Ishikawa (cell line): ENCODE results near the gene PLA2R1.

Source experiments
- CEBPB ChIP-seq: IDR thresholded peaks from 2 replicates; pipeline ENCODE4 v1.6.1; 2012
- CREB1 ChIP-seq: IDR thresholded peaks from 2 replicates; pipeline ENCODE4 v1.6.1; 2012; ENCODE audit warnings: low read depth
- EGR1 ChIP-seq: IDR thresholded peaks from 2 replicates; pipeline ENCODE4 v1.6.1; 2012
- EP300 ChIP-seq: IDR thresholded peaks from 2 replicates; pipeline ENCODE4 v1.6.1; 2012; ENCODE audit warnings: borderline replicate concordance
- FOXM1 ChIP-seq: IDR thresholded peaks from 2 replicates; pipeline ENCODE4 v1.6.1; 2012; ENCODE audit warnings: low read depth, borderline replicate concordance
- NFIC ChIP-seq: IDR thresholded peaks from 2 replicates; pipeline ENCODE4 v1.6.1; 2012
- RAD21 ChIP-seq: IDR thresholded peaks from 2 replicates; pipeline ENCODE4 v1.6.1; 2012; ENCODE audit warnings: low read depth
- REST ChIP-seq: IDR thresholded peaks from 2 replicates; pipeline ENCODE4 v1.6.1; 2012; ENCODE audit warnings: low read depth, mild to moderate bottlenecking
- TAF1 ChIP-seq: IDR thresholded peaks from 2 replicates; pipeline ENCODE4 v1.6.1; 2012; ENCODE audit warnings: low read depth, mild to moderate bottlenecking
- TCF12 ChIP-seq: IDR thresholded peaks from 2 replicates; pipeline ENCODE4 v1.6.1; 2012; ENCODE audit warnings: low read depth
- TEAD4 ChIP-seq: IDR thresholded peaks from 2 replicates; pipeline ENCODE4 v1.6.1; 2012
- YY1 ChIP-seq: IDR thresholded peaks from 2 replicates; pipeline ENCODE4 v1.6.1; 2012; ENCODE audit warnings: low read depth
- ZBTB7A ChIP-seq: IDR thresholded peaks from 2 replicates; pipeline ENCODE4 v1.6.1; 2012; ENCODE audit warnings: low read depth
- TF ChIP-seq, protein P1 (sequence below): IDR thresholded peaks from 2 replicates; pipeline ENCODE4 v1.6.1; 2012
- TF ChIP-seq, protein P2 (sequence below): IDR thresholded peaks from 2 replicates; pipeline ENCODE4 v1.6.1; 2012

The PLA2R1 gene

GRCh38 chr2:159987181-159987580 is 75.2 kb downstream of the PLA2R1 start:
- TF ChIP-seq REST (no peak), FOXM1 (no peak), TEAD4 (no peak), EP300 (no peak), RAD21 (no peak), YY1 (no peak), CEBPB (no peak), CREB1 (no peak)

DNA sequence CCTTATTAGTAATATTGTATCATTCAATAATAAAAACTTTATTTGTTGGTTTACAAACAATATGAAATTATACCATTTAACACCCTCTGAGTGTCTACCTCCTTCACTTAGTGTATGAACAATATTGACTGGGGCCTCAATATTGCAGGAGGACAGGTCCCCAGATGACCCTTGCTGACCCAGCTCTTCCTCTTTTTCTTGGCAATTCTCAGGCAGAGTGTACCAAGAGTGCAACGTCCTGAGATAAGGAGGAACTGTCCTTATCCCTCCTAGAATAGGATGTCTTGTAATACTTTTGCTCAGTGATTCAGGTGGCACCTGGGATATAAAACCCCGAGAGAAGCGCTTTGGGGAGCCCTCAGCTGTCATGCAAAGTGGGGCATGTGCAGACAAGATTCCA is 76.8 kb downstream of the PLA2R1 start:
- TF ChIP-seq TCF12, result no peak
- no peak for TF ChIP-seq REST
- no peak for TF ChIP-seq CREB1
- TF ChIP-seq TAF1, result no peak
- TF ChIP-seq CEBPB, result no peak
- no peak for TF ChIP-seq YY1
- TF ChIP-seq RAD21, result no peak
- TF ChIP-seq, protein P1, sequence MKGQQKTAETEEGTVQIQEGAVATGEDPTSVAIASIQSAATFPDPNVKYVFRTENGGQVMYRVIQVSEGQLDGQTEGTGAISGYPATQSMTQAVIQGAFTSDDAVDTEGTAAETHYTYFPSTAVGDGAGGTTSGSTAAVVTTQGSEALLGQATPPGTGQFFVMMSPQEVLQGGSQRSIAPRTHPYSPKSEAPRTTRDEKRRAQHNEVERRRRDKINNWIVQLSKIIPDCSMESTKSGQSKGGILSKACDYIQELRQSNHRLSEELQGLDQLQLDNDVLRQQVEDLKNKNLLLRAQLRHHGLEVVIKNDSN, result no peak
- no peak for TF ChIP-seq NFIC
- no peak for TF ChIP-seq TEAD4
- no peak for TF ChIP-seq FOXM1
- no peak for TF ChIP-seq EP300
- no peak for TF ChIP-seq EGR1
- TF ChIP-seq, protein P2, sequence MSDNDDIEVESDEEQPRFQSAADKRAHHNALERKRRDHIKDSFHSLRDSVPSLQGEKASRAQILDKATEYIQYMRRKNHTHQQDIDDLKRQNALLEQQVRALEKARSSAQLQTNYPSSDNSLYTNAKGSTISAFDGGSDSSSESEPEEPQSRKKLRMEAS, result no peak
- no peak for TF ChIP-seq ZBTB7A

DNA sequence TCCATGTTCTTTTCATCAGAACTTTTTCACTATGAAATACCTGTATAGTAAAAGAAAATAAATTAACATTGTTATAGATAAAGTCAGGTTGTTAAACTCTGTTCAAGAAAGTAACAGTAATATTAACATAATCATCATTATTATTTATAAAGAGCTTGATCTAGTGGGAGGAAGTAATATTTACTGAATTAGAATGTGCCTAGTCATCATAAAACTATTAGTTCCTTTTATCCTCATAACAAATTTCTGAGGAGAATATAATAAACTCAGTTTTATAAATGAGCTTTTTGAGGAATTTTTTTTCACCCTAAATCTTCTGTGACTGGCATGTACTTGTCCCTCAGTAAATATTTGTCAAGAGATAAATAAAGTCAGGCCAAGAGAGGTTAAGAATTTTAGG is 78.4 kb downstream of the PLA2R1 start:
- TF ChIP-seq CEBPB (no peak), TEAD4 (no peak), TCF12 (no peak), EP300 (no peak), CREB1 (no peak), NFIC (no peak), FOXM1 (no peak), RAD21 (no peak), ZBTB7A (no peak), YY1 (no peak), EGR1 (no peak), REST (no peak), TAF1 (no peak)
- TF ChIP-seq, protein P2, result no peak
- TF ChIP-seq, protein P1, result no peak

- TF ChIP-seq, protein P2, result no peak
- TF ChIP-seq TCF12 (no peak), CREB1 (no peak), EGR1 (no peak), ZBTB7A (no peak), RAD21 (no peak), TEAD4 (no peak), NFIC (no peak)
Observed at GRCh38 chr2:159982842-159983785, 79.3 kb downstream of the PLA2R1 start.
